Loucy (cell line): ENCODE data around the gene ATRIP.

Experiments
- H2AFZ ChIP-seq: fragments of 200-600 bp; sonication (generic); 2 replicates; pipeline ENCODE4 v1.6.0; 2016; ENCODE audit warnings: antibody characterized with exemption, mild to moderate bottlenecking, low read length, moderate library complexity
- H3F3A ChIP-seq: fragments of 200-600 bp; 2 replicates; pipeline ENCODE4 v1.6.0; 2016; ENCODE audit warnings: antibody characterized with exemption, low read depth, mild to moderate bottlenecking
- H3K27me3 ChIP-seq: fragments of 200-600 bp; sonication (generic); 2 replicates; pipeline ENCODE4 v1.6.1; 2014; ENCODE audit warnings: low read length, mild to moderate bottlenecking; ENCODE audit not compliant: insufficient read depth, poor library complexity, severe bottlenecking
- H3K36me3 ChIP-seq: fragments of 200-600 bp; sonication (generic); 2 replicates; pipeline ENCODE4 v1.6.1; 2016; ENCODE audit warnings: low read length; ENCODE audit not compliant: insufficient read depth
- H3K4me1 ChIP-seq: fragments of 200-600 bp; sonication (generic); 2 replicates; pipeline ENCODE4 v1.5.1; 2014; ENCODE audit warnings: low read length, mild to moderate bottlenecking; ENCODE audit not compliant: insufficient read depth, poor library complexity, severe bottlenecking
- H3K4me2 ChIP-seq: fragments of 200-600 bp; sonication (generic); 2 replicates; pipeline ENCODE4 v1.6.0; 2014; ENCODE audit warnings: antibody characterized with exemption, low read length, low read depth, mild to moderate bottlenecking; ENCODE audit not compliant: poor library complexity, severe bottlenecking
- H3K4me3 ChIP-seq: fragments of 200-600 bp; sonication (generic); 2 replicates; pipeline ENCODE4 v1.5.1; 2014; ENCODE audit warnings: low read length, mild to moderate bottlenecking, mixed read lengths; ENCODE audit not compliant: poor library complexity, severe bottlenecking
- H3K79me2 ChIP-seq: fragments of 200-600 bp; sonication (generic); 2 replicates; pipeline ENCODE4 v1.6.1; 2014; ENCODE audit warnings: low read length; ENCODE audit not compliant: insufficient read depth
- H3K9ac ChIP-seq: fragments of 200-600 bp; sonication (generic); 2 replicates; pipeline ENCODE4 v1.6.0; 2014; ENCODE audit warnings: mild to moderate bottlenecking, low read depth, low read length, moderate library complexity; ENCODE audit not compliant: poor library complexity, severe bottlenecking
- H3K9me2 ChIP-seq: fragments of 200-600 bp; sonication (generic); replicated peaks from 2 replicates; pipeline ENCODE4 v1.6.1; 2016; ENCODE audit warnings: low read depth, low read length, mixed read lengths
- H3K9me3 ChIP-seq: fragments of 200-600 bp; sonication (generic); 2 replicates; pipeline ENCODE4 v1.6.1; 2014; ENCODE audit warnings: mild to moderate bottlenecking, antibody characterized with exemption, low read length, low read depth; ENCODE audit not compliant: insufficient read depth
- H4K20me1 ChIP-seq: fragments of 200-600 bp; sonication (generic); 2 replicates; pipeline ENCODE4 v1.6.0; 2014; ENCODE audit warnings: antibody characterized with exemption, low read length, mild to moderate bottlenecking; ENCODE audit not compliant: insufficient read depth, poor library complexity, severe bottlenecking
- CTCF ChIP-seq: fragments of 200-600 bp; sonication (generic); conservative IDR thresholded peaks from 2 replicates; pipeline ENCODE4 v1.5.1; 2014; ENCODE audit warnings: mild to moderate bottlenecking, antibody characterized with exemption, low read length
- EZH2phosphoT487 ChIP-seq: fragments of 200-600 bp; IDR thresholded peaks from 2 replicates; pipeline ENCODE4 v1.6.1; 2018; ENCODE audit warnings: antibody characterized with exemption, mild to moderate bottlenecking, moderate library complexity, borderline replicate concordance

Gene ATRIP

GRCh38 chr3:48446425-48447193 lies at the start of gene ATRIP:
TSS of gene ATRIP (plus strand) at chr3:48446737. CDS start at chr3:48446846, 109 bp downstream.
- peak within 1 kb of the TSS; percentile 95 for H3K9ac ChIP-seq
- H2AFZ ChIP-seq: peak within 1 kb of the TSS; percentile 94
- H3K4me2 ChIP-seq: peak within 1 kb of the TSS; percentile 97
- peaks cover 21% of the 10 kb centered on the region for H4K20me1 ChIP-seq
- H3K9me3 ChIP-seq: no peaks in the 10 kb centered on the region
- no peaks in the 10 kb centered on the region for H3K9me2 ChIP-seq
- H3K27me3 ChIP-seq: no peaks in the 10 kb centered on the region
- no peaks in the 10 kb centered on the region for H3F3A ChIP-seq
- H3K79me2 ChIP-seq: peaks cover 43% of the 10 kb centered on the region
- peaks cover 10% of the 10 kb centered on the region; the same call in 1 of the 2 replicates for H3K36me3 ChIP-seq
- TF ChIP-seq EZH2phosphoT487 (no peak), CTCF (no peak)
- H3K4me1 ChIP-seq: peaks cover 34% of the 10 kb centered on the region
- H3K4me3 ChIP-seq: peak within 1 kb of the TSS; percentile 98

GRCh38 chr3:48397767-48398681 lies 48.5 kb upstream of the ATRIP start:
- no peak overlapping the region for H3K4me3 ChIP-seq
- H3K9me2 ChIP-seq: no peaks in the 10 kb centered on the region
- H3F3A ChIP-seq: no peaks in the 10 kb centered on the region
- no peaks in the 10 kb centered on the region for H3K36me3 ChIP-seq
- TF ChIP-seq CTCF (no peak), EZH2phosphoT487 (no peak)
- peaks cover 12% of the 10 kb centered on the region for H3K4me1 ChIP-seq
- H3K79me2 ChIP-seq: no peaks in the 10 kb centered on the region
- H4K20me1 ChIP-seq: no peaks in the 10 kb centered on the region
- H3K27me3 ChIP-seq: no peaks in the 10 kb centered on the region
- H3K9me3 ChIP-seq: no peaks in the 10 kb centered on the region
- H3K9ac ChIP-seq: peak overlapping the region; percentile 14
- peak overlapping the region; percentile 18 for H3K4me2 ChIP-seq
- no peak overlapping the region for H2AFZ ChIP-seq

GRCh38 chr3:48398701-48399386 lies 47.7 kb upstream of the ATRIP start:
- TF ChIP-seq CTCF (no peak), EZH2phosphoT487 (no peak)
- Histone ChIP-seq H3K9me2 (no peaks in the 10 kb centered on the region), H3K4me1 (peaks cover 12% of the 10 kb centered on the region)

More at GRCh38 chr3:48398701-48399386, 47.7 kb upstream of the ATRIP start:
- H3K4me2 ChIP-seq: no peak overlapping the region
- H2AFZ ChIP-seq: no peak overlapping the region
- no peaks in the 10 kb centered on the region for H3K27me3 ChIP-seq
- H3K4me3 ChIP-seq: no peak overlapping the region
- no peaks in the 10 kb centered on the region for H3K9me3 ChIP-seq
- H3K36me3 ChIP-seq: peaks cover 5% of the 10 kb centered on the region; the same call in 1 of the 2 replicates
- H3F3A ChIP-seq: no peaks in the 10 kb centered on the region
- no peaks in the 10 kb centered on the region for H4K20me1 ChIP-seq
- H3K79me2 ChIP-seq: no peaks in the 10 kb centered on the region
- no peak overlapping the region for H3K9ac ChIP-seq
